Bronchial epithelial cell (primary cell): ENCODE results near the gene CBX6. TPM values are rescaled to one million over a fixed set of nuclear protein-coding genes. Genes with fewer than 3 reads are reported as not detected.

Experiments used
- DNase-seq: peaks from one replicate; pipeline ENCODE4 v3.0.0-alpha.2; 2010; ENCODE audit warnings: low read depth
- FAIRE-seq: peaks from 2 replicates; lab custom pipeline; 2011; peaks lifted over from hg19 to GRCh38; lab: Jason Lieb, UNC
- H3K27me3 ChIP-seq: 2 replicates; pipeline ENCODE4 v1.5.1; 2011; ENCODE audit warnings: low read length; ENCODE audit not compliant: control insufficient read depth, insufficient read depth
- H3K36me3 ChIP-seq: 2 replicates; pipeline ENCODE4 v1.5.1; 2011; ENCODE audit warnings: low read length; ENCODE audit not compliant: control insufficient read depth, insufficient read depth
- H3K4me3 ChIP-seq: 2 replicates; pipeline ENCODE4 v1.5.1; 2011; ENCODE audit warnings: mild to moderate bottlenecking, low read depth, low read length, control low read depth
- total RNA-seq: library from RNA; depleted of rRNA; stranded (reverse); fragments of >200 nt; gene quantifications from 2 replicates; pipeline ENCODE4 v1.2.1, GENCODE V29; 2014
- TF ChIP-seq, protein P1 (sequence below): IDR thresholded peaks from 2 replicates; pipeline ENCODE4 v1.5.1; 2011; ENCODE audit warnings: mild to moderate bottlenecking, moderate library complexity, low read length, control low read depth, inconsistent platforms; ENCODE audit not compliant: insufficient read depth, severe bottlenecking

CBX6 gene
- total RNA-seq, 1 donor from 2014 or later: 6.8 TPM

DNA sequence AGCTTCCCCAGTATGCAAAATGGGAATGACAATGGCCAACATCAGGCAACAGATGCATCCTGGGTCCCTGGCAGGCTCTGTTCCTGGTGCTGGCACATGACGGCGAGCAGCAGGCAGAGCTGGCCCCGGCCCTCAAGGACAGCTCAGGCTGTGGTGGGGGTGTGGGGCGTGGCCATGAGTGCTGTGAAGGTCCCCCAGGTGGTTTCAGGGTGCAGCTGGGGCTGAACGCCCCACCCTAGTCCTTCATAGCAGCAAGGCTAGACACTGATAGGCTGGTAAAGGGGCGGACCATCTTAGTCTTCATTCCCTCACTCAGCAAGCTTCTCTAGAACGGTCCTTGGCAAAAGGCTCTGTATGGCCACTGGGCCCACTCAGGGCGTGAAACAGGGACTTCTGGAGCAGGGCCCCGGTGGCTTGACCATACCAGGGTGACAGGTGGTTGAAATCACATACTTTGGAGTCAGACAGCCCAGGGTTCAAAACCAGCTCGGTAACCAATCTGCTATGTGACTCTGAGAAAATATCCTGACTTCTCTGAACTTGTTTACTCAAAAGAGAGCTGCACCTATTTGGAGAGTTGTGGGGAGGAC is 43.3 kb downstream of the CBX6 start:
- FAIRE-seq (no peak), DNase-seq (no peak)
- H3K4me3 ChIP-seq: no peak overlapping the region
- TF ChIP-seq, protein P1, sequence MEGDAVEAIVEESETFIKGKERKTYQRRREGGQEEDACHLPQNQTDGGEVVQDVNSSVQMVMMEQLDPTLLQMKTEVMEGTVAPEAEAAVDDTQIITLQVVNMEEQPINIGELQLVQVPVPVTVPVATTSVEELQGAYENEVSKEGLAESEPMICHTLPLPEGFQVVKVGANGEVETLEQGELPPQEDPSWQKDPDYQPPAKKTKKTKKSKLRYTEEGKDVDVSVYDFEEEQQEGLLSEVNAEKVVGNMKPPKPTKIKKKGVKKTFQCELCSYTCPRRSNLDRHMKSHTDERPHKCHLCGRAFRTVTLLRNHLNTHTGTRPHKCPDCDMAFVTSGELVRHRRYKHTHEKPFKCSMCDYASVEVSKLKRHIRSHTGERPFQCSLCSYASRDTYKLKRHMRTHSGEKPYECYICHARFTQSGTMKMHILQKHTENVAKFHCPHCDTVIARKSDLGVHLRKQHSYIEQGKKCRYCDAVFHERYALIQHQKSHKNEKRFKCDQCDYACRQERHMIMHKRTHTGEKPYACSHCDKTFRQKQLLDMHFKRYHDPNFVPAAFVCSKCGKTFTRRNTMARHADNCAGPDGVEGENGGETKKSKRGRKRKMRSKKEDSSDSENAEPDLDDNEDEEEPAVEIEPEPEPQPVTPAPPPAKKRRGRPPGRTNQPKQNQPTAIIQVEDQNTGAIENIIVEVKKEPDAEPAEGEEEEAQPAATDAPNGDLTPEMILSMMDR: no peak
- H3K27me3 ChIP-seq: no peaks in the 10 kb centered on the region
- no peaks in the 10 kb centered on the region for H3K36me3 ChIP-seq

DNA sequence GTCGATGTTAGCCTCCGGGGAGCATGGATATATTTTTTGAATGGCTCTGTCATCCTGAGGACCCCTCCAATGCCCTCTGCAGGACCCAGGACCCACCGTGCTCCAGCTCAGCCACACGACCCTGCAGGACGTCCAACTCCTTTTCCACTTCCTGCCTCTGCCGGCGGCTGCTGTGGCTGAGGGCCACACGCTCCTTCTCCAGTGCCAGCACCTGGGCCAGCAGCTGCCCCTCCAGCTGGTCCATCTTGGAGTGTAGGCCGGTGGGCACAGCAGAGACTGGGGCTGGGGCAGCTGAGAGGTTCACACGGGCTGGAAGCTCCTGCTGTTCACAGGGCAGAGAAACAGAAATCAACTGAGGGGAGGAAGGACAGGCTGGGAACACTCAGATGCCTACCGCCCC is 43.8 kb downstream of the CBX6 start:
- no peak for FAIRE-seq
- DNase-seq: no peak
- no peaks in the 10 kb centered on the region for H3K27me3 ChIP-seq
- no peak overlapping the region for H3K4me3 ChIP-seq
- TF ChIP-seq, protein P1: no peak
- no peaks in the 10 kb centered on the region for H3K36me3 ChIP-seq

DNA sequence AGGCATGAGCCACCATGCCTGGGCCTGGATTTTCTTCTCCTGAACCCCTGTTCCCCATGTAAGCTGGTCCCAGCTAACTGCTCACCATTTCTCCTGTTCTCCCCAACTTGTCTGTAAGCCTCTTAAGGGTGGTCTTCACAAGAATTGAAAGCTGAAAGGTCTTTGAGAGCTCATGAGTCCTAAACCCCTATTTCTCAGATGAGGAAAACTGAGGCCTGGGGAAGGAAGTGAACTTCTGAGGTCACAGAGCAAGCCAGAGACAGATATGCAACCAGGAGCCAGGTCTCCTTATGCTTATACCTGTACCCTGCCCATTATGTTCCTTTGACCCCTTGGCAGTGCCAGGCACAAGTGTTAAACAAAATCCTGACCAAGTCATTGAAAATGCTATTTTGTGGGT is 44.5 kb downstream of the CBX6 start:
- FAIRE-seq: peak; percentile 7
- H3K4me3 ChIP-seq: no peak overlapping the region

DNA sequence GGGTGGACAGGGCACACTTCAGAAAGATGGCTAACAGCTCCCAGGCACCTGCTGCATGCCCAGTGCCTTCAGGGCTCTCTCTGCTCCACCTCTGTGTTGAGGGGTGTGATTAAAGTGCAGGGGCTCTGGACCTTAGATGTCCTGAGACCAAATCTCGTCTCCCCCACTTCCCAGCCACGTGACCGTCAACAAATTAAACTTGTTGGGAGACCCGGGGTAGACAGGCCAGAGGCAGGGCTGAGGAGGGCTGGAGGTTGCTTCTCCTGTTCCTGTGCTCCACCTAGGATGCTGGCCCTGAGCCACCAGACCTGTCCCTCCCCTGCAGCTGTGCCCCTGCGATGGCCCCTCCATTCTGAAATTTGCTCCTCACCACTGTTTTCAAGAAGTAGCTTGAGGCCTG is 45.2 kb downstream of the CBX6 start:
- DNase-seq (no peak), FAIRE-seq (no peak)
- Histone ChIP-seq H3K4me3 (no peak overlapping the region), H3K27me3 (no peaks in the 10 kb centered on the region), H3K36me3 (no peaks in the 10 kb centered on the region)
- TF ChIP-seq, protein P1: no peak

More for the DNA sequence above, 44.5 kb downstream of the CBX6 start:
- Histone ChIP-seq H3K36me3 (no peaks in the 10 kb centered on the region), H3K27me3 (no peaks in the 10 kb centered on the region)
- TF ChIP-seq, protein P1: no peak
- no peak for DNase-seq

DNA sequence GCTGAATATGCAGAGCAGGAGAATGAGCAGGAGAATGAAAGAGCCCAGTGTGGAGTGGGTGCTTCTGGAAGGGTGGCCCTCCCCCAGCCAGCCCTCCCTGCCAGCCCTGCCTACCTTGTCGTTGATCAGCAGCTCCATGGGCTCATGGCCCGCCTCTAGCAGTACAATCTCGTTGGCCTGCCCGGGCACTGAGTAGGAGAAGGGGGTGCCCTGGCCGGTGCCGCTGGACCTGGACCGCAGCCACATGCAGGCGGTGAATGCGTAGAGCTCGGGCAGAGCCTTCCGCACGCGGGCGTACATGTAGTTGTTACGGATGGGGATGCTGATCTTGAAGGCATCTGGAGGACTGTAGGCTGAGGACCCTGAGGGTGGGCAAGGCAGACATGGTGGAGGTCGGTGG is 45.6 kb downstream of the CBX6 start:
- Histone ChIP-seq H3K4me3 (no peak overlapping the region), H3K36me3 (no peaks in the 10 kb centered on the region), H3K27me3 (no peaks in the 10 kb centered on the region)
- no peak for DNase-seq
- TF ChIP-seq, protein P1: no peak
- FAIRE-seq: no peak

DNA sequence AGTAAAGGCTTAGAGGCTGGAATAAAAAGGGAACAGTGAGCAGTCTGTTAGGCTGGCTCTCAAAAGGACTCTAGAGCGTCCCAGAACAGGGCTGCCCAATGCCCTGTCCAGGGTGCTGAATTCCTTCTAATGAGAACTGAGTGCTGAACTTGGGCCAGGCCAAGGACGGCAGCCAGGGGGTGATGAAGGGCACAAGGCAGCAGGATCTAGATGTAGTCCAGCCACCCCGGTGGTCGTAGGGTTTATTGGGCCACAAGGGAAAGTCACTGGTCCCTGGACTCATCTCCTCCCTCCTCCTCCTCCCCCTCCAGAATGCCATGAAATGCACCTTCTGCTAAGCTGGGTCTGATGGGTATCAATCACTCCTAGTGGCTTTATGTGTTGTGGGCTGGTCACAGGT is 47.4 kb downstream of the CBX6 start:
- no peaks in the 10 kb centered on the region for H3K36me3 ChIP-seq
- peaks cover under 1% of the 10 kb centered on the region for H3K27me3 ChIP-seq
- no peak overlapping the region for H3K4me3 ChIP-seq
- FAIRE-seq: no peak
- TF ChIP-seq, protein P1: peak; percentile 53
- DNase-seq: peak; percentile 44
